Epidermal melanocyte (primary cell): ENCODE measurements around the gene CFB.
A peak's percentile ranks its signal among the peaks of the same experiment; 100 is the strongest.
"Not testable (repeated sequence)": the region's sequence is repeated elsewhere in the genome, so short reads cannot be mapped to it uniquely, and the experiment has no call there.

Source experiments
- DNase-seq: peaks from one replicate; pipeline ENCODE4 v3.0.0; 2011; ENCODE audit warnings: low spot score; ENCODE audit not compliant: insufficient read length

CFB gene

DNA sequence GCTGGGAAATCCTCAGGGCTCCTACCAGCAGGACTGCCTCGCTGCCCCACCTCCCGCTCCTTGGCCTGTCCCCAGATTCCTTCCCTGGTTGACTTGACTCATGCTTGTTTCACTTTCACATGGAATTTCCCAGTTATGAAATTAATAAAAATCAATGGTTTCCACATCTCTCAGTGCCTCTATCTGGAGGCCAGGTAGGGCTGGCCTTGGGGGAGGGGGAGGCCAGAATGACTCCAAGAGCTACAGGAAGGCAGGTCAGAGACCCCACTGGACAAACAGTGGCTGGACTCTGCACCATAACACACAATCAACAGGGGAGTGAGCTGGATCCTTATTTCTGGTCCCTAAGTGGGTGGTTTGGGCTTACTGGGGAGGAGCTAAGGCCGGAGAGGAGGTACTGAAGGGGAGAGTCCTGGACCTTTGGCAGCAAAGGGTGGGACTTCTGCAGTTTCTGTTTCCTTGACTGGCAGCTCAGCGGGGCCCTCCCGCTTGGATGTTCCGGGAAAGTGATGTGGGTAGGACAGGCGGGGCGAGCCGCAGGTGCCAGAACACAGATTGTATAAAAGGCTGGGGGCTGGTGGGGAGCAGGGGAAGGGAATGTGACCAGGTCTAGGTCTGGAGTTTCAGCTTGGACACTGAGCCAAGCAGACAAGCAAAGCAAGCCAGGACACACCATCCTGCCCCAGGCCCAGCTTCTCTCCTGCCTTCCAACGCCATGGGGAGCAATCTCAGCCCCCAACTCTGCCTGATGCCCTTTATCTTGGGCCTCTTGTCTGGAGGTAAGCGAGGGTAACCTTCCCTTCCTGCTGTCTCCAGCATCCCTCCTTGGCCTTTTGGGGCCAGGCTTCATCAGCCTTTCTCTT lies at the start of gene CFB:
TSS of gene CFB (plus strand) at position 589 of the 863 bp plus-strand sequence. CDS start at position 716, 127 bp downstream.
- peak; percentile 38 for DNase-seq

DNA sequence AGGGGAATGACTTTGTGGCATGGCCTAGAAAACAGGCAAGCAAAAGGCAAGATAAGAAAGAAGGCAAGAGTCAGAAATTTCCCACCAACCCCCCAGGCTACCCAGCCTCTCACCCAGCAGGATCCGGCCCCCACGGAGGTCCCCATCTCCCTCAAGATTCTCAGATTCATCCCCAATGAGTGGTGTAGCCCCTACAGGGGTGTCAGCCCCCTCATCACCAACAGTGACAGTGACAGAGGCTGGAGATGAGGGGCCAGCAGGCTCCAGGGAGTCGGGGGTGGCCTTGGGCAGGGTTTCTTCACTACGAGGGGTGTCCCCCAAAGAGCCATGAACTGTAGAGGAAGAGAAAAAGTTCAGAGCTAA lies 49.4 kb upstream of the CFB start:
- DNase-seq = no peak

DNA sequence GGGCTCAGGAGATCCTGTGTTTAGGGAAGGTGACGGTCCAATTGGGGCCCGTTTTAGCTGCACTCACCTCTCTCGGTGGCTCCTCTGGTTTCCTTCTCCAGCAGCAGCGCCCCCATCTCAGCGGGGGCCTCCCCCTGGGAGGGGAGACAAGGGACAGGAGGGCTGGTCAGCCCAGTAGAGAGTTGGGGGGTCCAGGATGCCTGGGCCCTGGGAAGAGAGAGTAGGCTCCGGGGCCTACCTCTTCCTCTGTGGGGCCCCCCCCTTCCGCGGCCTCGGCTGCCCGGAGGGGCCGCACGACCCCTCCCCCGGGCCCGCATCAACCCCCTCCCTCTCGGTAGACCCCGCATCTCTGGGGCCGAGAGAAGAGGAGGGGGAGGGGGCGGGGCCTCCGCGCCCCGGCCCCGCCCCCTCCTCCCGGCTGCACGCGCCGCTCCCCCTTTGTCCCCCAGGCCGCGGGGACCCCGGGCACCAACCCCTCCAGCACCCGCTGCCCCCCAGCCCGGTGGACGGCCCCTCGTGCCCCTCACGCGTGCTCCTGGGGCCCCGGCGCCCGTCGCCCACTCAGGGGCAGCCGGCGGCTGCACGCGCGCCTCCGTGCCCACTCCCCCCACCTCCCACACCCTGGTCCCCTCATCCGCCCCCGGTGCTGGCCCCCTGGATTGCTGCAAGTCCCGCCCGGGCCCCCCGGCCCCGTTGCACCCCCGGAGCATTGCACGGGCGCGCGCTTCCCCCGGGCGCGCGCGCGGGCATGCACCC lies 48.9 kb upstream of the CFB start:
- no peak for DNase-seq

DNA sequence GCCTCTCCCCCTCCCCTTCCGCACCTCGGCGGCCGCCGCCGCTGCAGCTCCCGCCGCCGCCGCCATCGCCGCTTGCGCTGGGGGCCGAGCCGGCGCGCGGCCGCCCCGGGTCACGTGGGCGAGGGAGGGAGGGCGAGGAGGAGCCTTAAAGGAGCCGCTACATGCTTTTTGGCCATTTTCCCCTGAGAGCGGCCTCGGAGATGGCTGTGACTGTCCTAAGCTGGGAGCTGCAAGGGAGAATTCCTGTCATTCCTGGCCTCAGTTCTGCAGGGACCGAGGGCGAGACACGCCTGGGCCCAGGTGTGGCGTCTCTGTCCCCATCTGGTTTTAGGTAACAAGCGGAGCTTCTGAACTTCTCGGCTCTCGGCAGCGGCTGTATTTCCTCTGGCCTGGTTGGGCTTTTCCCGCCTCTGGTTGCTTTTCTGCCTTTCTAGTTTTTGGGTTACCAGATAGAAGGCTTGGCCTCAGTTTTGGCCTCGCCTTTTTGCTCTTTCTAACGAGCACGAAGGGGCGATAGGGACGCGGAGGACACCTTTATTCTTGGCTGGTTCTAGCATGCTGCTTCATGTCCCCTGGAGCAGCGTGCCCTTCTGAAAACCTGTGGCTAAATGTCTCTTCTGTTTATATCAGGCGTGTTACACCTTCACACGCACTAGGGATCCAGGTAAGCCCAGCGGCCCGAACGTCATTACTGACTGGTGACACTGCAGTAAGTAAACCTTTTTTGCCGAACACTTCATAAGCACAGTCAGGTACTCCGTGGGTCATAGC lies 48.1 kb upstream of the CFB start, which contains the start of gene EHMT2:
TSS of gene EHMT2 (minus strand) at position 87 of the 771 bp plus-strand sequence. CDS start at position 66, 21 bp downstream.
- DNase-seq = peak; percentile 92

DNA sequence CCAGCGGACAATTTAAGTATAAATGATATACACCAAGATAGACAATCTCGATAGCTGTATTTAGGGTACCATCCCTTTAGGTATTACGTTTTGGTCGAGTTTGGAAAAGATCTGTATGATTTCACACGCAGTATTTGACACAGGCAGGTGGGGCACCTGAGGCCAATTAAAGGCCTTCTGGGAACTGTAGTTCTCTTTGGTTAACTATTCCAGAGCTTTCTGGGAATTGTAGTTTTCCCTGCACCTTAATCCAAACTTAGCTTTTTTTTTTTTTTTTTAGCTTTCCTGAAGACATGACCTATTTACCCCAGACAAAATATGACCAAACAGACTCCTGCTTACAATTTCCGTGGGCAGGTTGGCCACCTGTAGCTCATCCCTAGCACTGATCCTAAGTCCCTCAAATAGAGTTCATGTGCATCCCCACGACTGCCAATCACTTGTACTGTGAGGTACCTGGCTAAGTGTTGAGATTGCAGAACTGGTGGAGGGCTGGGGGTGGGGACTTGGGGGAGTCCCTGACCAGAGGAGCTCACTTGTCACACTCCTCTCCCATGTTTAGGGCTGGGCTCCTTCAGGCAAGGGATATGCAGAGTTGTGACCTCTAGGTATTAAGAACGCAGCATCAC lies 47.4 kb upstream of the CFB start:
- peak; percentile 34 for DNase-seq

DNA sequence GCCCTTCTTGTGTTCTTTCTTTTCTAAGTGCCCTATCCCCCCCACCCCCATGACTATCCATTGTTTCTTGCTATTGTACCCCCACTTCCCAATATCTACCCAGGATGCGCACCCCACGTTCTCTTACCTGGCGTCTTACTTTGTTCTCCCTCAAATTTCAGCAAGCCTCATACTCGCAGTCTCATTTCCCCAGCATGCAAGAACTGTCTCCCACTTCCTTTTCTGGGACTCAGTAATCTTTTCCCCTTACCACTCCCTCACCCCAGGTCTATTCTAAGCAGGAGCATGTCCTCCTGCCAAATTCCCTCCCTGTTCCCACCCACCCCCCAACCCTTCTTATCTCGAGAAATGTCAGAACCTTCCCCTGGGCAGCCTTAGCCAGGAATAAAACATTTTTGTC lies 46.7 kb upstream of the CFB start:
- no peak for DNase-seq

DNA sequence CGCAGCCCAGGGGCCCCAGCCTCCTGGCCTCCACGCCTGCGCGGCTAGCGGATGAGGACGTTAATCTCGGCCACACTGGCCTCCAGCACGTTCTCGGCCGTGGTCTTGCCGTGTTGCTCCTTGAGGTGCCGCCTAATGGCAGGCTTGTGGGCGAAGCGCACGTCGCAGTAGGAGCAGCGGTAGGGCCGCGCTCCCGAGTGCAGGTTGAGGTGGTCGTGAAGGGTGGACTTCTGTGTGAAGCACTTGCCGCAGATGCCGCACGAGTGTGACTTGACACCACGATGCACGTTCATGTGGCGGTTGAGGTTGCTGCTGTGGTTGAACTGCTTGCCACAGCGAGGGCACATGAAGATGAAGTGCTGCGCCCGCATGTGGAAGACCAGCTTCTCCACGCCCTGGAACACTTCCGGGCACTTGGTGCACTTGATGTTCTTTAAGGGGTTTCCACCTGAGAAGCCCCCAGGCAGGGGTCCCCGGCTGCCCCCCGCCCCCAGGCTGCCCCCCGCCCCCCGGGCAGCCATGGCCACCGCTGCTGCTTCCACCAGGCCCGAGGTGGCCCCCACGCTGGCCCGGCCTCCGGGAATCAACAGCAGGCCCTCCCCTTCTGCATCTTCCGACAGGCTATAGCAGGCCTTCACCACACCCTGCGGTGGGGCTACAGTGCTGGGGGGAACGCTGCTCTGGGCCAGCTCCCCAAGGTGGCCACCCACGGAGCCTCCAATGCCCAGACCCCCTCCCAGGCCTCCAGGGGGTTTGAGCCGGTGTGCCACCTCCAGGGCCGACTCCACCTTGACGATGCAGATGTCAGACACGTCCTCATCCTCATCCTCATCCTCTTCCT lies 45.8 kb upstream of the CFB start:
- no peak for DNase-seq

DNA sequence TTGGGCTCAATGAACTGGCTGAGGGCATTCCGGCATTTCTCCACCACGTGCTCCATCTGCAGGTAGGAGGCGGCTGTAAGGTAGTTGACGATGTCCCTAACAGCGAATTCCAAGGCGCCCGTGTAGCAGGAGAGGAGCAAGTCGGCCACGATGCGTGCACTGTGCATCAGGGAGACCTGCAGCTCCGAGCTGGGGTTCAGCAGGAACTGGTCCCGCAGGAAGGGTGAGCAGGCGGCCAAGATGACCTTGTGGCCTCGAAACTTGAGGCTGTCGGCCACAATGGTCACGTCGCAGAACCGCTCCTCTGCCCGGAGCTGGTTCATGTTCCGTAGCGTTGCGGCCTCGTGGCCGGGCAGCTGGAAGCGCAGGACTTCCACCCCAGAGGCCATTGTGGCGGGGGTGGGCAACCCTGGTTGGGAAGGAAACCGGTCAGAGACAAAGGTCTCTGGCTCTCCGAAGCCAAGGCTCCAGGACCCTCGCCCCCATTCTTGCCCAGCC lies 44.9 kb upstream of the CFB start:
- no peak for DNase-seq

DNA sequence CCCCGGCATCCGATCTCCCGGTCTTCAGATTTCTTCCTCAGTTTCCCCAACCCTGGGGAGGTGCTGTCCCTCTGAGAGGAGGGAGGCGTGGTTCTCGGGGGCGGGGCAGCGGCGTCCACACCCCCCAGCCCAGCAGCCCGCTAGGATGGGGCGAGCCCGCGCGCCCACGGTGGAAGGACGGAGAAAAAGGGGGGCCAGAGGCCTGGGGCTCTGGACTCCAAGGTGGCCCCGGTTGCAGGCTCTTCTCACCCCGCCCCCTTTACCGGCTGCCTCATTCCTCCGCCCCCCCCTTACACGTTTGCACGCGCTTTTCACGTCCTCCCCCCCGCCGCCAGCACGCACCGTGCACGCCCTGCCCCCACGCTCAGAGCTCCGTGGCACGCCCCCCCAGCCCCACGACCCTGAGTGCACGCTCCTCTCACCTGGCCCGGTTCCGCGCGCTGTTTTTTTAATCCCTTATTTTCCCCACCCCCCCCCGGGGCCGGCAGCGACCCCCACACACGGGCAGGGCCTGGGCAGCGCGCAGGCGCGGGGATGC lies 44.4 kb upstream of the CFB start:
- DNase-seq = no peak

DNA sequence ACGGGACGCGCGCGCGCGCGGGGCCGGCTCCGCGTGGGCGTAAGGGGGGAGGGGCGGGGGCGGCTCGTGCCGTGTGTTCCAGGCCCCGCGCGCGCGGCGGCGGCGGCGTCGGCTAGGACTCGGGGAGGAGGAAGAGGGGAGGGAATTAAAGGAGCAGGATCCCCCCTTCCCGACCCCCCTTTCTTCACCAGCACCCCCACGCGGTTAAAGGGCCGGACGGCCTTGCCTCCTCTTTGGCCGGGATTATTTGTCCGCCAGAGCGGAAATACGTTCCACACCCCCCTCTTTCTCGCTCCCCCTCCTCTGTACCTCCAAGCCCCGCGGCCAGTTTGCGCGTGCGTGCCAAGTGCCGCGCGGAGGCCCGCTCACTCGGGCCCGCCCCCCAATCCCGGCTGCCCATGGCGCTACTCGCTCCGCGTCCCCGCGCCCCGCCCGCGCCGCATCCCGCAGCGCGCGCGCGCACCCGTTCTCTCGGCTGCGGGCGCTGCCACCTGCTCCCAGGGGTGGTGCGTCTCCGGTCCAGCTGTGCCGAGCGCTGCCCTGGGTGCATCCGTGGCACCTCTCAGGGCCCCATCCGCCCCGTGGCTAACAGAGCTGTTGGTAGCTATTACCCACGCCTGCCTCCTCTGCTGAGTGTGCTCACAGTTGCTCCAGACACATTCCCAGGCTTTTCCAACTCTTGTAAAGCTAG lies 43.8 kb upstream of the CFB start, which contains the start of gene ZBTB12:
TSS of gene ZBTB12 (minus strand) at position 134 of the 691 bp plus-strand sequence. CDS start 781 bp downstream, outside the sequence.
- peak; percentile 85 for DNase-seq

DNA sequence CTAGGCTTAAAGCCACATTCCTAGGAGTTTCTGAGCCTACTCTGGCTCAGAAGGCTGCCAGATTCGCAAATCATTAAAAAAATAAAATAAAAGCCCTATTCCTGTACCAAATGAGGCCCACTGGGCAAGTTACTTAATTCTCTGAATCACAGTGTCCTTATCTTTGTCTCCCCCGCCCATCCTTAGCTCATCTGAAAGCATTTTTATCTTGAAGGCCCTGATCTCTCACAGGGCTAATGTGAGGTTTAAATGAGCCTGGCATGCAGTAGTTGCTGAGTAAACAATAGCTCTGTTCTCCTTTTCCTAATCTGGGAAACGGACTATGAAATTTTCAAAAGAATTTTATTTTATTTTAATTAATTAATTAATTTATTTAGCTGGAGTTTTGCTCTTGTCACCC lies 41.9 kb upstream of the CFB start:
- no peak for DNase-seq

DNA sequence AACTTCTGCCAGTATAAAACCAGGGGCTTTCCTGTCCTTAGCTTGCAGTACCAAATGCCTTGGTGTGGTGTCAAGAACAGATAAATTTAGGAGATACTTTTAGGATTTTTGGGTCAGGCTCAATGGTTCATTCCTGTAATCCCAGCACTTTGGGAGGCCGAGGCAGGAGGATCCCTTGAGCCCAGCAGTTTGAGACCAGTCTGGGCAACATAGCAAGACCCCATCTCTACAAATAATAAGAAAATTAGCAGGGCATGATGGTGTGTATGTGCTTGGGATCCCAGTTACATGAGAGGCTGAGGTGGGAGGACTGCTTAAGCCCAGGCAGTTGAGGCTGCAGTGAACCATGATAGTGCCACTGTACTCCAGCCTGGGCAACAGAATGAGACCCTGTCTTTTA lies 40.9 kb upstream of the CFB start:
- DNase-seq = no peak

DNA sequence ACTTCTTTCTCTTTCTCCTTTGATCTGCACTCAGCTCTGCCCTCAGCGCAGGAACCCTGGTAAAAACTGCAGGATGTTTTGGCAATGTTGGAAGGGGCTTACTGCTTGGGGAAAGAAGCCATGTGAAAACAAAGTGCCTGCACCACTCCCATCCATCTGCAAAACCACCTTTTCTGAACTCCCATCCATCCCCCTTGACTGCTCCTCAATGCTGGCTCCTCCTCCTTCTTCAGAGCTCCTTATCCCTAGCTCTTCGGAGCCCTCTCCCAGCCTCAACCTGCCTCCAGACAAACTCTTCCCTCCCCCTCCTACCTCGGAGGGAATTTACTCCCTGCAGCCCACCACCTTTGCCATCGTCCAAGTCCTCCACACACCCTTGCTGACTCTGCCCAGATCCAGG lies 39.8 kb upstream of the CFB start:
- DNase-seq = no peak

DNA sequence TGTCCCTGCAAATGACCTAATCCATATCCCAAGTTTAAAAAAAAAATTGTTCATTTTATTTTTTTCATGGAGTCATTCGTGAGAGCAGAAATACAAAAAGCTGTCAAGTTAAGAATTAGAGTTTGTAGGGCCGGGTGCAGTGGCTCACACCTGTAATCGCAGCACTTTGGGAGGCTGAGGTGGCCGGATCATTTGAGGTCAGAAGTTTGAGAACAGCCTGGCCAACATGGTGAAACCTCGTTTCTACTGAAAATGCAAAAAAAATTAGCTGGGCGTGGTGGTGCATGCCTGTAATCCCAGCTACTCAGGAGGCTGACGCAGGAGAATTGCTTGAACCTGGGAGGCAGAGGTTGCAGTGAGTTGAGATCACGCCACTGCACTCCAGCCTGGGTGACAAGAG lies 39.2 kb upstream of the CFB start:
- DNase-seq = not testable (repeated sequence)

DNA sequence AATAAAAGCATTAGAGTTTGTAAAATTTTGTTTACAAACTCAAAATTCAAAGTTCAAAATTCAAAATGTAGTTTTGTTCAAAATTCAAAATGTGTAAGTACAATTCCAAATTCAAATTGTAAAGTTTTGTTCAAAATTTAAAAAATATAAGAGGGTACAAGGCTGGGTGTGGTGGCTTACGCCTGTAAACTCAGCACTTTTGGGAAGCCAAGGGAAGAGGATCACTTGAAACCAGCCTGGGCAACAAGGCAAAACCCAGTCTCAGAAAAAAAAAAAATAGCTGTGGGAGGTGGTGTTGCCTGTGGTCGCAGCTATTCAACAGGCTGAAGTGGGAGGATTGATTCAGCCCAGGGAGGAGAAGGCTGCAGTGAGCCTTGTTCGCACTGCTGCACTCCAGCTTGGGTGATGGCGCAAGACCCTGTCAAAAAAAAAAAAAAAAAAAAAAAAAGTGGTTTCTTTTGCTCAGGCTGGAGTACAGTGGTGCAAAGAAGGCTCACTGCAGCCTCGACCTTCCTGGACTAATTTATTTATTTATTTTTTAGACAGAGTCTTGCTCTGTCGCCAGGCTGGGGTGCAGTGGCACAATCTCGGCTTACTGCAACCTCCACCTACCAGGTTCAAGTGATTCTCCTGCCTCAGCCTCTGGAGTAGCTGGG lies 38.6 kb upstream of the CFB start:
- no peak for DNase-seq

DNA sequence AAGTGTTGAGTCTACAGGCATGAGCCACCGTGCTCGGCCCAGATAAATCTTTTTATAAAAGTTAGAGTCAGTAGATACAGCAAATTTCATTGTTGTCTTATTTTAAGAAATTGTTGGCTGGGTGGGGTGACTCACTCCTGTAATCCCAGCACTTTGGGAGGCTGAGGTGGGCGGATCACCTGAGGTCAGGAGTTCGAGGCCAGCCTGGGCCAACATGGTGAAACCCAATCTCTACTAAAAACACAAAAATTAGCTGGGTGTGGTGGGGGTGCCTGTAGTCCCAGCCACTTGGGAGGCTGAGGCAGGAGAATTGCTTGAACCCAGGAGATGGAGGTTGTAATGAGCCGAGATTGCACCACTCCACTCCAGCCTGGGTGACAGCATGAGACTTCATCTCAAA lies 37.6 kb upstream of the CFB start:
- not testable (repeated sequence) for DNase-seq

DNA sequence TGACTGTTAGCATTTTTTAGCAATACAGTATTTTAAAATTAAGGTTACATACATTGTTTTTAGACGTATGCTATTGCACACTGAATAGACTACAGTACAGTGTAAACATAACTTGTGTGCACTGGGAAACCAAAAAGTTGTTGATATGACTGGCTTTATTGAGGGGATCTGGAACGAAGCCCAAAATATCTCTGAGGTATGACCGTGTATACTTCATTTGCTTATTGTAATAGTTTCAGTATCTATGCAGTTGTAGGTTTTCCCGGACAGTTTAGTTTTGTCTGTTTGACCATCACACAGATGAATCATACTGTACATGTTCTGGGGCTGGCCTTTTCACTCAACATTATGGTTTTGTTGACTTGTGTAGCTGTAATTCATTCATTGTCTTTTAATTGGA lies 37.1 kb upstream of the CFB start:
- DNase-seq = no peak

DNA sequence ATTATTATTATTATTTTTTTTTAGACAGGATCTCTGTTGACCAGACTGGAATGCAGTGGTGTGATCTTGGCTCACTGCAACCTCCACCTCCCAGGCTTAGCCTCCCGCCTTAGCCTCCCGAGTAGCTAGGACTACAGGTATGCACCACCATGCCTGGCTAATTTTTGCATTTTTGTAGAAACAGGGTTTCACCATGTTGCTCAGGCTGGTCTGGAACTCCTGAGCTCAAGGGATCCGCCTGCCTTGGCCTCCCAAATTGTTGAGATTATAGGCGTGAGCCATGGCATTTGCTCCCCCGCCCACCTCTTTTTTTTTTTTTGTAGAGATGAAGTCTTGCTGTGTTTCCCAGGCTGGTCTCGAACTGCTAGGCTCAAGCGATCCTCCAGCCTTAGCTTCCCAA lies 36.6 kb upstream of the CFB start:
- not testable (repeated sequence) for DNase-seq
